Choroid plexus epithelial cell (primary cell): Measurements from ENCODE around the gene TMEM144.

Experiments
- DNase-seq: peaks from one replicate; pipeline ENCODE4 v3.0.0-alpha.2; 2010; ENCODE audit warnings: low read depth
- H3K4me3 ChIP-seq: 2 replicates; pipeline ENCODE4 v1.5.1; 2011; ENCODE audit warnings: low read depth, mild to moderate bottlenecking, control low read depth, low read length, moderate library complexity
- TF ChIP-seq, protein P1 (sequence below): conservative IDR thresholded peaks from 2 replicates; pipeline ENCODE4 v1.5.1; 2011; ENCODE audit warnings: low read depth, mild to moderate bottlenecking, control low read depth, inconsistent platforms, low read length, moderate library complexity

TMEM144 gene

DNA sequence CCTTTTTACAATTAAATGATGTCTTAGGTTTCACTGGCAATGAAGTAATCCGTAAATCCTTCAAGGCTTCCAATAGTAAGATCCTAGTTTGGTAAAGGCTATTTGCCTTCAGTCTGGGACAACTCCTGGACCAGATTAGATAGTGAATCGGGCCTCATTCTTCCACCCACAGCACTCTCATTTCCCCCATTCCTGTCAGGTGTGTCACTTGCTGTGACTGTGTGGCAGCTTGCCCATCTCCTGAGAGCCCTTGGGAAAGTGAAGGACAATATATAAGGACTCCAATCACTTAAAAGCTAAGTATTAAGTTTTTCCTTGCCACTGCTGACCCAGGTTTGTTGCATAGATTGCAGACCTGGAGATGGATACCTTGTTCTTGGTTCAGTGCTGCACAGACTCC lies 34.2 kb upstream of the TMEM144 start:
- TF ChIP-seq, protein P1, sequence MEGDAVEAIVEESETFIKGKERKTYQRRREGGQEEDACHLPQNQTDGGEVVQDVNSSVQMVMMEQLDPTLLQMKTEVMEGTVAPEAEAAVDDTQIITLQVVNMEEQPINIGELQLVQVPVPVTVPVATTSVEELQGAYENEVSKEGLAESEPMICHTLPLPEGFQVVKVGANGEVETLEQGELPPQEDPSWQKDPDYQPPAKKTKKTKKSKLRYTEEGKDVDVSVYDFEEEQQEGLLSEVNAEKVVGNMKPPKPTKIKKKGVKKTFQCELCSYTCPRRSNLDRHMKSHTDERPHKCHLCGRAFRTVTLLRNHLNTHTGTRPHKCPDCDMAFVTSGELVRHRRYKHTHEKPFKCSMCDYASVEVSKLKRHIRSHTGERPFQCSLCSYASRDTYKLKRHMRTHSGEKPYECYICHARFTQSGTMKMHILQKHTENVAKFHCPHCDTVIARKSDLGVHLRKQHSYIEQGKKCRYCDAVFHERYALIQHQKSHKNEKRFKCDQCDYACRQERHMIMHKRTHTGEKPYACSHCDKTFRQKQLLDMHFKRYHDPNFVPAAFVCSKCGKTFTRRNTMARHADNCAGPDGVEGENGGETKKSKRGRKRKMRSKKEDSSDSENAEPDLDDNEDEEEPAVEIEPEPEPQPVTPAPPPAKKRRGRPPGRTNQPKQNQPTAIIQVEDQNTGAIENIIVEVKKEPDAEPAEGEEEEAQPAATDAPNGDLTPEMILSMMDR: no peak
- no peak for DNase-seq
- no peak overlapping the region for H3K4me3 ChIP-seq

DNA sequence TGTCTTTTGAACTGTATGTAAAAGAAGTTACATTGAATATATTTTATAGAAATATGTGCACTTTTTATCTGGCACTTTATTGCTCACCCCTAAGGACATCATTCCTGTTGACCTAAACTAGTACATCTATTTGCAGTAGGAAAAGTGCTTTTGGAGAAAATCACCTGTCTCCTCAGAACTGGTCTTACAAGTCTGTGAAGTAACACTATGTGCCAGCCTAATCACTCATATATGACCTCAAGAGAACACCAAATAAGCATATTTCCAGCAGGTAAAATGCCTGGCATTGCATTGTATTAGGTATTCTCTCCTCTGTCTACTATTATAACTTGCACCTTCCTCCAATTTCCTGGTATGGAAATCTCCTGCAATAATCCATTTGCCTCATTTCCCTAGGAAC lies 33.5 kb upstream of the TMEM144 start:
- DNase-seq: no peak
- TF ChIP-seq, protein P1: no peak
- H3K4me3 ChIP-seq: no peak overlapping the region

DNA sequence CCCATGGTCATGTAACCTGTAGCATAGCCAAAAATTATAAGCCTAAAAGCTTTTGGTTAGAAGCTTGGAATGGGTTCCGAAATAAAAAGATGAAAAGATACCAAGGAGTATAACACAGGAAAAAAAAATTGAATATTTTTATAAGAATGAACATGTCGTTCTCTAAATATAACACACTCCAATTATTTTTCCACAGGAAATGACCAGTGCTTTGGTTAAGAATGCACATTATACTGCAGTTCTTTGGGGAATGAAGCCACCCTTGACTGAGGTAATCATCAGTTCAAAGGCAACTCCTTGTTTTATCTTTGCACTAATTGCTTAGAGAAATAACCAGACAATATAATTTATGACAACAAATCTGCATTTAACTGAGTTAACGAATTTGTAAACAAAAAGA lies 30.8 kb upstream of the TMEM144 start:
- no peak for DNase-seq
- TF ChIP-seq, protein P1: no peak
- H3K4me3 ChIP-seq: no peak overlapping the region

DNA sequence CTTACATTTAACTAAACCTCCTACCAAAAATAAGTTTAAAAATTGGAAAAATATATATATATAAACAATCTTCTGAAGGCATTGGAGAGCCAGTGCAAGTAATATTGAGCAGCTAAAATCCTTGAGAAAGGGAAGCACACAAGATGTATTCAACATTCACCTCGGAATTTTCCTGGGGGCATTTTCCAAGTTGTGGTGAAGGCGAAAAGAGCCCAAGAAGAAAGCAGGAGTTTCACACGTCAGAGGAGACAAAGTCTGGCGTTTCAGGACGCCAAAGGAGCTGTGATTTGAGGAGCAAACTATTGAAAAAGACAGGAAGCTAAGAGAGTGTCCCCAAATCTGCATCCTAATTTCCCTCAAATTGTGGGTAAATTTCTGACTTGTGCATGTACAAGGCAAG lies 28.4 kb upstream of the TMEM144 start:
- TF ChIP-seq, protein P1: no peak
- DNase-seq: no peak
- H3K4me3 ChIP-seq: no peak overlapping the region

DNA sequence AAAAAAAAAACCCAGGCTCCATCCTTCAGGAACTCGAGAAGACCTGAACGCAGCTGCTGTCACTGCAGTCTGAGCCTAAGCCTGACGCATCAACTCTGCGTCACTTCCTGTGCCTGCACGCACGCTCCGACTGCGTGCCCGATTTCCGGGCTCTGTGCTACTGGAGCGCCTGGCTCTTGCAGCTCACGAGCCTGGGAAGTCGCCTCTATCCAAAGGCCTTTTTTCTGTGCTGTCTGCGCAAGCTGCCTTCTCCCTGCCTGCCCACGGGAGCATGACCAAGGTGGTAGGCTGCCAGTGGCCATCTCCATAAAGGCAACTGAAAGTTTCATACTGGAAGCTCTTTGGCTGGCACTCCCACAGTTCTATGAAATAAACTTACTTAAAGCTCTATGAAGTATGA lies 27.6 kb upstream of the TMEM144 start:
- no peak overlapping the region for H3K4me3 ChIP-seq
- TF ChIP-seq, protein P1: no peak
- DNase-seq: no peak

DNA sequence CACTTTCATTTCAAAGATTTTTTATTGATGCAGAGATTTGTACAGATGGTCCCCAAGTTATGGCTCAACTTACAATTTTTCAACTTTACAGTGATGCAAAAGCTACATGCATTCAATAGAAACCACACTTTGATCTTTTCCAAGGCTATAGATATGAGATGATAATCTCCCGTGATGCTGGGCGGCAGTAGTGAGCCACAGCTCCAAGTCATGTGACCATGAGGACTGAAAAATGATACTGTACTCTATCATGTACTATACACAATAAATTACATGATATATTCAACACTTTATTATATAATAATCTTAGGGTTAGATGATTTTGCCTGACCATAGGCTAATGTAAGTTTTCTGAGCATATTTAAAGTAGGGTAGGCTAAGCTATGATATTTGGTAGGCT lies 23.5 kb upstream of the TMEM144 start:
- H3K4me3 ChIP-seq: no peak overlapping the region
- DNase-seq: no peak
- TF ChIP-seq, protein P1: no peak

DNA sequence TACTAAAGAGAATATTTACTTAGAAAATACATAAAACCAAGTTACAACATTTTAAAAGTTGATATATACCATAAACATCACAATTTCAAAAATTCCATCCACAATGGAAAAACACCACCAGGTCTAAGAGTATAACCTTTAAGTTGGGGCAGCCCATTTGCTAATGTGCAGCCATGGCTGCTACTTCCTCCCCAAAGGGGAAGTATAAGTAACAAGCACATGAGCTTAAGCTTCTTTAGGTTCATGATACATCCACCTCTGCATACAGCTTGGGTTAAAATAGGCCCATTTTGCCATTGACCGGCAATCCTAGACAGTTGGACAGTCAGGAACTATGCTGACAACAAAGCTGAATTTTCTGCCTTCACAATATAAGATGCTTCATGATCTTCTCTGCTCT lies 20.9 kb upstream of the TMEM144 start:
- TF ChIP-seq, protein P1: no peak
- no peak overlapping the region for H3K4me3 ChIP-seq
- no peak for DNase-seq
